ENCODE data around the gene ARL9.
A peak's percentile ranks its signal among the peaks of the same experiment; 100 is the strongest.

The ARL9 gene

DNA sequence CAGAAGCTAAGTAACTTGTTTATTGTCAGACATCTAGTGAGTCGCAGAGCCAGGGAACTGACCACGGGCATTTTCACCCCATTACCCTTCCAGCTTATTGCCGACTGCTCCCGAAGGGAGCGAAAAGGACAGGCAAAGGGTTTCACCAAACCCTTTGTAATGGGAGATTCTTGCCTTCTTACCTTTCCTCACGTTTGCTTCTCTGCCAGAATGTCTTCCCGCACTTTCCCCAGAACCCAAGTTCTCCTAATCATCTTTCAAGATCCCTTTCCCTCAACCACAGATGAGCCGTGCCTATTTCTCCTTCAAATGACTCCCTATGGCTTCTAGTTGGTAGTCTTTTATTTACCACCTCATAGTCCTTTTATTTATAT, 38.7 kb upstream of the ARL9 start:
- TF ChIP-seq CTCF (IDR thresholded peaks at IDR 0.05; ENCODE audit: low read depth, low read length, missing control alignments): no peak
- in situ Hi-C loops (cut with HindIII; ENCODE audit: low sequenced_read_pairs): no loop called here
- DNase-seq (ENCODE audit: low read depth): no peak
- peak overlapping the region; percentile 97 for H3K4me3 ChIP-seq (ENCODE audit: low read depth, low read length)

- DNase-seq (ENCODE audit: low read depth): peak; percentile 66
- no peak for TF ChIP-seq CTCF (IDR thresholded peaks at IDR 0.05; ENCODE audit: low read depth, low read length, missing control alignments)
- in situ Hi-C loops (cut with HindIII; ENCODE audit: low sequenced_read_pairs): no loop called here
- H3K4me3 ChIP-seq (ENCODE audit: low read depth, low read length): peak within 1 kb of the TSS; percentile 97
Measured at GRCh38 chr4:56467284-56468096, 38.1 kb upstream of the ARL9 start, which contains the start of gene SRP72. Gene SRP72, plus strand, starts transcription at chr4:56467617. Its CDS starts 19 bp downstream, at chr4:56467636.

- H3K4me3 ChIP-seq (ENCODE audit: low read depth, low read length): peak overlapping the region; percentile 97
- no peak for TF ChIP-seq CTCF (IDR thresholded peaks at IDR 0.05; ENCODE audit: low read depth, low read length, missing control alignments)
- in situ Hi-C loops (cut with HindIII; ENCODE audit: low sequenced_read_pairs): no loop called here
- DNase-seq (ENCODE audit: low read depth): peak; percentile 13
Measured at GRCh38 chr4:56468097-56468422, 37.5 kb upstream of the ARL9 start.

GRCh38 chr4:56469489-56470210, 35.9 kb upstream of the ARL9 start:
- no peak for DNase-seq (ENCODE audit: low read depth)
- TF ChIP-seq CTCF (IDR thresholded peaks at IDR 0.05; ENCODE audit: low read depth, low read length, missing control alignments): no peak
- H3K4me3 ChIP-seq (ENCODE audit: low read depth, low read length): no peak overlapping the region
- in situ Hi-C loops (cut with HindIII; ENCODE audit: low sequenced_read_pairs): no loop called here

- in situ Hi-C loops (cut with HindIII; ENCODE audit: low sequenced_read_pairs): no loop called here
- no peak overlapping the region for H3K4me3 ChIP-seq (ENCODE audit: low read depth, low read length)
- TF ChIP-seq CTCF (IDR thresholded peaks at IDR 0.05; ENCODE audit: low read depth, low read length, missing control alignments): no peak
- no peak for DNase-seq (ENCODE audit: low read depth)
Measured at GRCh38 chr4:56475917-56476316, 29.7 kb upstream of the ARL9 start.

DNA sequence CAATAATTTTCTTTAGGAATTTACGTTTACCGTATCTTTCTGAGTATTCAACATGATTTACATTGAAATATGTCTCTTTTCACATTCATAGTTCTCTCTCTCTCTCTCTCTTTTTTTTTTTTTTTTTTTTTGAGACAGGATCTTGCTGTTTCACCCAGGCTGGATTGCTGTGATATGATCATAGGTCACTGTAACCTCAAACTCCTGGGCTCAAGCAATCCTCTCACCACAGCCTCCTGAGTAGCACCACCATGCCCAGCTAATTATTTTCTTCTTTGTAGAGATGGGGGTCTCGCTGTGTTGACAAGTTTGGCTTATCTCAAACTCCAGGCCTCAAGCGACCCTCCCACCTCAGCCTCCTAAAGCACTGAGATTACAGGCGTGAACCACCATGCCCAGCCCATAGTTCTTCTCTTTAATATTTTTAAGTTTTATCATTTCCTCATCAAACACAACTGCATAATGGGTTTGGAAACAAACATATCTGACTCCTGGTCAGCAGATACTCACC, 28.3 kb upstream of the ARL9 start:
- TF ChIP-seq CTCF (IDR thresholded peaks at IDR 0.05; ENCODE audit: low read depth, low read length, missing control alignments): no peak
- DNase-seq (ENCODE audit: low read depth): no peak
- in situ Hi-C loops (cut with HindIII; ENCODE audit: low sequenced_read_pairs): no loop called here
- H3K4me3 ChIP-seq (ENCODE audit: low read depth, low read length): no peak overlapping the region
